Measurements from ENCODE around the gene NFIC.
A peak's percentile ranks its signal among the peaks of the same experiment; 100 is the strongest.
"Not testable (repeated sequence)": the region's sequence is repeated elsewhere in the genome, so short reads cannot be mapped to it uniquely, and the experiment has no call there.

Gene NFIC

DNA sequence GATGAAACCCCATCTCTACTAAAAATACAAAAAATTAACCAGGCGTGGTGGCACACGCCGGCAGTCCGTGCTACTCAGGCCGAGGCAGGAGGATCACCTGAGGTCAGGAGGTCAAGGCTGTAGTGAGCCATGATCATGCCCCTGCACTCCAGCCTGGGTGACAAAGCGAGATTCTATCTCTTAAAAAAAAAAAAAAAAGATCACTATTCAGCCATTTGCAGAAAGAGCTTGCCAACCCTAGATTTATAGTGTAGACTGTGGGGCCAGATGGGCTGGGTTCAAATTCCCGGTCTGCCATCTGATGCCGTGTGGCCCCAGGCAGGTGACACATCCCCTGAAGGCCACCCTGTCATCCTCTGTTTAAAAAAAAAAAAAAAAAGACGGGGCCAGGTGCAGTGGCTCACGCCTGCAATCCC is 85.1 kb downstream of the NFIC start:
- DNase-seq (ENCODE audit: low spot score), result no peak

DNA sequence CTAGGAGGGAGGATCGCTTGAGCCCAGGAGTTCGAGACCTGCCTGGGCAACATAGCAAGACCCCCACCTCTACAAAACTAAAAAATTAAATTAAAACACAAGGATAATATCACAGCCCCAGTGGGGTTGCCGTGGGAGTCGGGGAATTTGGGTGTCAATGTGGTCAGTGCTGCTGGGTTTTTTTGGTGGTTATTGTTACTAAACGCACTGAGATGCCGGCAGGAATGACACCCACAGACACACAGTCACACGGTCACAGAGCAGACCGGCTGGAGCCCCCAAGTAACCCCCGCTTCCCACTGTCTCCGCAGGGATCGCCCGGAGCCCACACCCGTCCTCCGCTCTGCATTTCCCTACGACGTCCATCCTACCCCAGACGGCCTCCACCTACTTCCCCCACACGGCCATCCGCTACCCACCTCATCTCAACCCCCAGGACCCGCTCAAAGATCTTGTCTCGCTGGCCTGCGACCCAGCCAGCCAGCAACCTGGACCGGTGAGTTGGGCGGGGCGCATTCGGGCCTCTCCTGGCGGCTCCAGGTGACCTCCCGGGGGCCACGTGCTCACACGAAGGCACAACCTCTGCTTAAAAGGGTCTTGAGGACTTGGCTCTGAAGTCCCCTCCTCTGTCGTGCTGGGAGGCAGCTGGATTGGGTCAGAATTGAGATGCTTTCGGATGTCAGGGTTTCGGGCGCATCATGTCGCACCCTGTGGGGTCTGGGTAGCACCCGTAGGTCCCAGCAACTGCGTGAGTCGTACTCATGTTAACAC is 86.0 kb downstream of the NFIC start:
- no peak for DNase-seq (ENCODE audit: low spot score)

DNA sequence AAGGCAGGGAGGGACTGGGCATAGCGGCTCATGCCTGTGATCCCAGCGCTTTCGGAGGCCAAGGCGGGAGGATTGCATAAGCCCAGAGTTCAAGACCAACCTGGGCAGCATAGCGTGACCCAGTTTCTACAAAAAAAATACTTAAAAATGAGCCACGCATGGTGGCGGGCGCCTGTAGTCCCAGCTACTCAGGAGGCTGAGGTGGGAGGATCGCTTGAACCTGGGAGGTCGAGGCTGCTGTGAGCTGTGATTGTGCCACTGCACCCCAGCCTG is 86.5 kb downstream of the NFIC start:
- DNase-seq (ENCODE audit: low spot score), result not testable (repeated sequence)

DNA sequence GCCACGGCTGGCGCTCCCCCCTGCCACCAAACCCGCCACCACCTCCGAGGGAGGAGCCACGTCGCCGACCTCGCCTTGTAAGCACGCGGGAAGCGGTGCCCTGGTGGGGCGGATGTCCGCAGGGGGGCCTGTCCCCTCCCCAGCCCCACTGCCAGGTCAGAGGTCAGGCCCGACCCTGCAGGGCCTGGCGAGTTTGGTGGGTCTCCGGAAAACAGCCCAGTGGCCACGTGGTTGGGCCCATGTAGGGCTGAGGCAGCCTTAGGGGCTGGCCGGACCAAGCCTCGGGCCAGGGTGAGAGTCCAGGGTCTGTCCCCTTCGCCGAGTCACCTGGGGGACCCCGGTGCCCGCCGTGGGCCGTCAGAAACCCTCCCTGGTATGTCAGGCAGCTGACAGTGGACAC is 87.5 kb downstream of the NFIC start:
- no peak for DNase-seq (ENCODE audit: low spot score)

DNA sequence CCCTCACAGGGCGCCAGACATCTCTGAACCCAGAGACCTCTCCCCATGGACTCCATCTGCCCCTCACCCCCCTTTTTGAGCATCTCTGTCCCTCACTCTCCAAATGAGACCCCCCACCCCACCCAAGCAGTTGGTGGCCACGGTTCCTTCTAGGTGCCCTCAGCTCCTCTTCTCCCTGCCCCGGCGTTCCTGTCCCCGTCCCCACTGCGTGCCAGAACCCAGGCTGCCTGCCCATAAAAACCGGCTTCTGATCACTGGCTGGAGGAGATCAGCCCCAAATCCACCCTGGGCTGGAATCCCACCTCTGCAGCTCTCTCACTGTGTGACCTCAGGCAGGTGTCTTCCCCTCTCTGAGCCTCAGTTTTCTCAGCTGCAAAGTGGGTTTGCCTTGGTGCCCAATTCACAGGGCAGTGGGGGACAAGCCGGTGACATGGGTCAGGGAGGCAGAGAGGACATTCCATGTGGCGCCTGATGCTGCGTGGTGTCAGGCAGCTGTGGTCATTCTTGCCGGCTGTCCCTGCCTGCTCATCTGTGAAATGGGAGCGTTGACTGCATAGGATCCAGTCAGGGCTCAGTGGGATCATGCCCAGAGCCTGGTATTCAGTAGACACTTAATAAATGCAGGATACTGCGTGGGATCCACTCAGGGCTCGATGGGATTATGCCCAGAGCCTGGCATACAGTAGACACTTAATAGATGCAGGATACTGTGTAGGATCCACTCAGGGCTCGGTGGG is 88.4 kb downstream of the NFIC start:
- DNase-seq (ENCODE audit: low spot score), result no peak

DNA sequence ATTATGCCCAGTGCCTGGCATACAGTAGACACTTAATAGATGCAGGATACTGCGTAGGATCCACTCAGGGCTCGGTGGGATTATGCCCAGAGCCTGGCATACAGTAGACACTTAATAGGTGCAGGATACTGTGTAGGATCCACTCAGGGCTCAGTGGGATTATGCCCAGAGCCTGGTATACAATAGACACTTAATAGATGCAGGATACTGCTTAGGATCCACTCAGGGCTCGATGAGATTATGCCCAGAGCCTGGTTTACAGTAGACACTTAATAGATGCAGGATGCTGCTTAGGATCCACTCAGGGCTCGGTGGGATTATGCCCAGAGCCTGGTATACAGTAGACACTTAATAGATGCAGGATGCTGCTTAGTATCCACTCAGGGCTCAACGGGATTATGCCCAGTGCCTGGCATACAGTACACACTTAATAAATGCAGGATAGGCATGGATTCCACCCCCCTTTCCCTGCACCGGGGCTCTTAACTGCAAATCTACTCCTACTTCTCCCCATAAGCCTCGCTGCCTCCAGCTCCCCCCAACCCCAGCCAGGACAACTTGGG is 89.1 kb downstream of the NFIC start:
- DNase-seq (ENCODE audit: low spot score), result no peak

DNA sequence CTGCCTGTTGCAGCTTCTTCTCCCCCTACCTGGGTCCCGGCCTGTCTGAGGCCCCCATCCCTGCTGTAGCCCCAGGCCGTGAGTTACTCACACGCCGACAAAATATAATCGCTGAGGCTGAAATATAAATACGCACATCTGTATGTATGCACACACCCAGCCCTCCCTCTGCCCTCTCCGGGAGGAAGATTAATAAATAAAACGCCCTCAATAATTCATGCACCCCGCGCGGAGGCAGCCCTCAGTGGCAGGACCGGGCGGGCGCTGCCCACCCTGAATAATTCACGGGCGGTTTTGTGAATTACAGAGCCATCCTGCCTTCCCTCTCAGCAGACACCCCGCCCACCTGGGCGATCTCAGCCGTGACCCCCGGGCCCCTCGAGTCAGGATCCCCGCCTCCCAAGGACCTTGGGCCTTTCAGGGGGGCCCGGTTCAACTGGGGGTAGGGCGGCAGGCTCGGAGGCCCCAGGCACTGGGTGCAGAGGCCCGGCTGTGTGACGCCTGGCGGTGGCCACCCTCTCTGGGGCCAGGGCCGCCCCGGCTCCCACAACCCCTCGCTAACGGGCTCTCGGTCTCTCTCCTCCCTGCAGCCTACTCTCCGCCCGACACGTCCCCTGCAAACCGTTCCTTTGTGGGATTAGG is 89.7 kb downstream of the NFIC start:
- DNase-seq (ENCODE audit: low spot score), result no peak

DNA sequence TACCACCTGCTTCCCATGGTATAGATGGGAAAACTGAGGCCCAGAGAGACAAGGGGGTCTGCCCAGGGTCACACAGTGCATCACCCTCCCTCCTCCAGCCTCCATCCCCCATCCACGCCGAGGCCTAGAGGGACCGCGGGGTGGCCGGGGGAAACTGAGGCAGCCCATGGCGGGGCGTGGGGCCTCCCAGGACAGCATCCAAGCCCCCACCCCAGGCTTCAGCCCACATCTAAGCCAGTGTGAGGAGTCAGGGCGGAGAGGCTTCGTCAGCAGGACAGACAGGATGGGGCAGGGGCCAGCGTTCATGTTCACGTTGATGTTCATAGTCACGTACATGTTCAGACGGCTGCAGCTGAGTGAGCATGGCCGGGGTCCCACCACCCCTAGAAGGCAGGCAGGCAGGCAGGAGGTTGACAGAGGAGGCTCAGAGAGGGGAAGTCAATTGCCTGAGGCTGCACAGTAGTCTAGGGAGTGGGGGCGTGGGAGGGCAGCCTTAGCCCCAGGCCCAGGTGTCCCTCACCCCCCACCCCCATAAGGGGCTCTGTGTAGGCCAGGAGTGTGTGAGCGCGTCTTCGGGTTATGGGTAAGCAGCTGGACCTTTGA is 90.6 kb downstream of the NFIC start:
- DNase-seq (ENCODE audit: low spot score), result no peak

DNA sequence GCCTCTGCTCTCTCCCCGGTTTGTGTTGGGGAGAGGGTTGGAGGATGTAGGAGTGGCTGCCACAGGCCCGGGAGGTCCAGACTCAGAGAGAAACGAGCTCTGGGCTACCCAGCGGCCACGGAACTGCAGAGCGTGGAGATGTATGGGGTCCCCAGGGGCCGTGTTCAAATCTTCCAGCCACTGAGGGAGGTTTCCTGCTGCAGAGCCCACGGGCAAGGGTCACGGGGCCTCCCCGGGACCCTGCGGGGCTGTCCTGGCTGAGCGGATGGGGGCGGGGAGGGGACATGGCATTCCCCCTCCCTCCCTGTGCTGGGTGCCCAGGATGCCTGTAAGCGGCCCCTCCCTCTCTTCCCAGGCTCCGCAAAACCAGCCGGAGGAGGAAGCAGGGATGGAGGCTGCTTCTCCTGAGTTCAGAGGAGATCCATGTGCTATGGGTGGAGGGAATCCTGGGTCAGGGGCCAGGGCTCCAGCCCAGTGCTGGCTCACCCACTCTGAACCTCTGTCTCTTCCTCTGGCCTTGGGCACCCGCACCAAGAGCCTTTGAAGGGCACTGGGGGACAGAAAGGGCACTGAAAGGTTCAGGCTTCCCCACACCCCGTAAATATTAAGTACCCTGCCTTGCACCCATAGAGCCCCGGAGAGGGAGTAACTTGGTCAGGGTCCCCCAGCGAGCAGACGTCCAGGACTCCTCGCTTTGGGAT is 91.3 kb downstream of the NFIC start:
- no peak for DNase-seq (ENCODE audit: low spot score)

DNA sequence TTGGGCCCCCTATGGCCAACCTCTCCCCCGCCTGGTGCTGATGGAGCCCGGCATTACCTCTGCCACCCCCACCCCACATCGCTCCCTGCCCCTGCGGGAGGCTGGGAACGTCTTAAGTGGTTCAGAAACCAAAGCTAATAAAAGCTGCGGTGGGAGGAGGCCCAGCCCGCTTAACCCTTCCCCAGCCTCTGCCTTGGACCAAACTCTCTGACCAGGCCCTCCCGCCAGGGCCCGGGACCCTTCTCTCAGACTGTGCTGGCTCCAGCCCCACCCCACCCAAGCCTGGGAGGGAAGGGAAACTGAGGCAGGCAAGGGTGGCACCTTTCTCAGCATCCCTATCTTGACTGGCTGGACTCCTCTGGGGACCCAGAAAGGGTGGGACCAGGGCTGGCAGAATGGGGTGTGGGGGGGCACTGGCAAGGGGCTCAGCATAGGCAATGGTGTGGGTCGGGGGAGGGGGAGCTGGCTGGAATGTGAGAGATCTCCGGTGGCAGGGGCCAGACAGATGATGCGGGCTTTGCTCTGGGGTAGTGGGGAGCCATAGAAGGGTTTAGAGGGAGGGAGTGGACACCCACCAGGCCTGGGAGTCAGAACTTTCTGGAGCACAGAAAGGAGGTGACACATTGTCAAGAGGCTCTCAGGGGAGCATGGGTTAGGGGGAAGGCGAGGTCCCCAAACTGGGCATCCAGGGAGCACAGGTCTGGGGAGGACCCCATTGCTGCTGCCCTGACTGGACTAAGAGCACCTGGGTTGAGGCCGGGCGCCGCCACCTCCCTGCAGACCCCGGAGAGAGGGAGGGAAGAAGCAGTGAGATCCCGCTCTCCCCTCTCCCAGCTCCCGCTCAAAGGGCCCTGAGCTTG is 92.1 kb downstream of the NFIC start:
- DNase-seq (ENCODE audit: low spot score), result no peak

DNA sequence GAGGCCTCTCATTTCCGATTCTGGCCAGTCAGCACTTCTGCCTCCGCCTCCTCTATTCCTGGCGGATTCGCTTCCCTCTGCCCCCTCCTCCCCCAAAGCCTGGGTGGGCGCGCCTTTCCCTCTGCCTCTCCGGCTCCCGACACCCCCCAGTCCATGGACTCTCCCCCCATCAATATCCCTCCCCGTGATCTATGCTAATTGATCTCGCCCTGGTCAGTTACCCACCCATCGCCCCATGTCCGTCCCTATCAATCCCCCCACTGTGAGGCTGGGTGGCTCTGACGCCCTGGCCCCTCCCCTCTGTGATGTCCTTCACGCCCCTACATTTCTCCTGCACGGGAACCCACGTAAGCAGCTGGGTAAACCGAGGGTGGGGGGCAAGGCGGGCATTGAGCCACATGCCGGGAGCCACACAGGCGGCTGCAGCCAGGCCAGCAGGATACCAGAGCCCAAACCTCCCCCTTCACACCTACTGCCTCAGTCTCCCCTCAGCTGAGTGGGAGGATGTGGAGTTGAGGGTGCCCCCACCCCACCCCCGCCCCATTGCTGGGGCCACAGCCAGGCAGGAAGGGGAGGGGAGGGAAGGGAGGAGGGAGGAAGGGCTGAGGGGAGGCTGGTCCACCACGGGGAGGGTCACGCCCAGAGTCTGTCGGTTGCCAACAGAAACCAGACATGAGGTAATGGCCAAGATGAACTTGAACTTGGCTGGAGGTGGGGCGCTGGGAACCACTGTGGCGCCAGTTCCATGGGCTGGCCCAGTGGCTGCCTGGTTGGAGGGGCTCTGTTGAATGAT is 92.9 kb downstream of the NFIC start:
- peak; percentile 79 for DNase-seq (ENCODE audit: low spot score)

DNA sequence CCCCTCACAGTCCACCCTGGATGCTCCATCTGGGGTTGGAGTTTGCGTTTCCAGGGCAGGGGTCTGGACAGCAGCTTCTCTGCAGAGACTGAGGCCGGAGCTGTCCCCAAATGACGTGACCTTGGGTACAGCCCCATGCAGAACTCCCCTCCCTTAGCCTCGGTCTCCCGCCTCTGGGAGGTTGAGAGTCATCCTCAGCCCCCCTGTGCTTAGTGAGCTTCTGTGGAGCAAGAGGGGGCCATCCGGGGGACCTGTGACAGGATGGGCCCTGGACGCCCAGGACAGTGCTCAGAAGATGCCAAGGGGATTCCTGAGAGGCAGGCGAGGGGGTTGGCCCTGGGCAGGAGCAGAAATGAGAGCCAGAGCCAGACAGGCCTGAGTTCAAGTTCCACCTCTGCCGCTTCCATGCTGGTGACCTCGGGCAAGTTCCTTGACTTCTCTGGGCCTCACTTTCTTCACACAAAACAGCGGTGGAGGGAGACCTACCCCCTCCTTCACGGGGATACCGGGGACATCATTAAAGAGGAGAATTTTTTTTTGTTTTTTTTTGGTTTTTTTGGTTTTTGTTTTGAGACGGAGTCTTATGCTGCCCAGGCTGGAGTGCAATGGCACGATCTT is 93.7 kb downstream of the NFIC start:
- no peak for DNase-seq (ENCODE audit: low spot score)

DNA sequence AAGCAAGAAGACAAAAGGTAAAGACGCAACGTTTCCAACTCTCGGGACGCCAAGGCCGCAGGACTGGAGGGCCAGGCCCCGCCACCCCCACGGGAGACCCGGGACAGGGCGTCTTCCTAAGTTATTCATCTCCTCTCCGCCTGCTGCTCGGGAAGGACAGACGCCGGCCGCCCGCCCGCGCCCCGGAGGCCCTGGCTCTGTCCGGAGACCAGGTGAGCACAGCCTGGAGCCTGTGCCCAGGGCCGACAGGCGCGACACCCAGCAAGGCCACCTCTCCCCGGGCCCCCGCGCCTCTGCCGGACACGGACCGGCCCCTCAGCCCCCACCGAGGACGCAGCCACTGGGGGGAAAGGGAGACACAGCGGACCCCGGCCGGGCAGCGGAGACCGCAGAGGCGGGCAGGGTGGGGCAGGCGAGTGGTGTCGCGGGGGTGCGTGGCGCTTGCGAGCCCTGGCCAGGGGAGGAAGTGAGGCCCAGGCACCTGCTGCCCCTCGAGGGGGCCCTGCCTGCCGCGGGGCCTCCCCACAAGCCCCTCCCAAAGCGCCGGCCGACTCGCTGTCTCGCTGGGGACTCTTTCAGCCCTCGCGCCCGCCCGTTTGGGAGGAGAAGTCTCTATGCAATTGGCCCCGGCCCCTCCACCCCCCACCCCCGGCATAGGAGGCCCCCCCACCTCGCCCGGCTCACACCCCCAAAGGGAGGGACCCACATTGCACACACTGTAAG is 96.8 kb downstream of the NFIC start:
- DNase-seq (ENCODE audit: low spot score), result no peak

DNA sequence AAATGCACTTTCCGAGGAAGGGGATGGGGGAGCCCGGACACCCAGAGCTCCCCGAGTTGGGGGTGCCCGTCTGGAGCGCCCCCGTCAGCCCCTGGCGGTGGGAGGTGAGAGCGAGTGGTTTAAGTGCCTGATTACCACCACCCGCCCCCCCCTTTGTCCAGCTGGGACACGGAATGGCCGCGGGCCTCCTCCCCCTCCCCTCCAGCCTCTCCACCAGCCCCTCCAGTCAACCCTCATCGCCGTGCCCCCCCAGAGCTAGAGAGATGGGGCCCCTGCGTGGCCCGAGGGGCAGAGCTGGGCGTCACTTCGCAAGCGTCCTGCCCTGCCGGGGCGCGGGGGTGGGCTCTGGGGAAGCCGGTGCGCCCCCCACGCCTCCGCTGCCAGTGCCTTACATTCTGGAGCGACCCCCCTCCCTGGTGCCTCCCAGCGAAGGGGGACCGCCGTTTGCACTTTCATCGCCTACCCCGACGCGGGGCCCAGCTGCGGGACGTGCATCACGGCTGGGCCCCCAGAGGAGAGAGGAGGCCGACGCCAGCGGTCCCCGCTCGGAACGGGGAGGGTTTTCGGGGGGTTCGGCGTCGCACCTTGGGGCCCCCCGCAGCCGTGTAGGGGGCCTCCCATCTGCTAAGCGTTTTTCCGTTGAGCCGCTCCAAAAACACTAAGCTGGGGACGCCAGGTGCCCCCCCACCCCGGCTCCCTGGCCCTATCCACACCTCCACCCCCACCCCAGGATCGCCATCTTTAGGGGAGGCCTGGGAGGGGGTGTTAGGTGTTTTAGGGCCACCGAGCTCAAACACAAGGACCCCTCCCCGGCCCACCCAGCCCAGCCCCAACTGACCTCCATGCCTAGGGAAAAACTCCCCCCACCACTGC is 97.6 kb downstream of the NFIC start:
- no peak for DNase-seq (ENCODE audit: low spot score)

DNA sequence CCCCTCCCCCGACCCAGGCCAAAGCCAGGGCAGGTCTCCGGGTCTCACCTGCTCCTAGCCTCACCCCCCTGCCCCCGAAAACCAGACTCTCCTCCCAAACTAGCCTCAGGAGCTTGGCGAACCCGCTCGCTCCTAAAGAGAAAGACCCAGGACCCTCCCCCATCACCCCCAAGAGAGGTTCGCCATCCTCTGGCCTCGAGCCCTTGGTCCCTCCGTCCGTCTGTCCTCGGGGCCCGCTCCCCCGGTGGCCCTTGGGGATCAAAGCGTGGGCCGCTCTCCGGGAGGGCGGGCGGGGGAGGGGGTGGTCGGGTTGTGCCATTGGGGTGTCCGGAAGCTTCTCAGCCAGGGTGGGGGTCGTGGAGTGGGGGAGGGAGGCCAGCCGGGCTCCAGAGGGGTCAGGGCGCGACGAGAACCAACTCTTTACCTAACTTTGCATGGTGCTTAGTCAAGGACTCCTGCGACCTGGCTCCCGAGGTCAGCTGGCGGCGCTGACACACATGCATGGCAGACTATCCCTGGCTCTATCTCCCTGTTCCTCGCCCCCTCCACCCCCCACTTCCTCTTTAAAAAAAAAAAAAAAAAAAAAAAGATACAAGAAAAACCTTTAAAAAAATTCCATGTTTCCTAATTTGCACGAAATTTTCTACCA is 98.3 kb downstream of the NFIC start:
- DNase-seq (ENCODE audit: low spot score), result no peak

DNA sequence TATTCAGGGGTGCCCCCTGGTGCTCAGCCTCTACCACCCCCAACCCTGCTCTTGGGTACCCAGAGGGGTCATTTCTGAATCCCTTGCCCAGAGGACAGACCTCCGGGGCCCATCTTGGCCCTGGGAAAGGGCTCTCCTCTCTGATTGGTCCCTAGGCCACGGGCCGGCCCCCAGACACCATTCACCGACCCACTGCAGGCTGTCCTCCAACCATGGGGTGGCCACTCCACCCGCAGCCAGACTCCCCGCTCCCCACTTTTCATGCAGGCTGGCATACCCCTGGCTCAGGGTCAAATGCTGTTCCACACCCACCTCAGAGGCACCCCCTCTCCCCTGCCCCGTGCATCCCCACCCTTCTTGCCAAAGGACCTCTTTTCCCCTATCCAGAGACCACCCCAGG is 99.2 kb downstream of the NFIC start:
- no peak for DNase-seq (ENCODE audit: low spot score)

DNA sequence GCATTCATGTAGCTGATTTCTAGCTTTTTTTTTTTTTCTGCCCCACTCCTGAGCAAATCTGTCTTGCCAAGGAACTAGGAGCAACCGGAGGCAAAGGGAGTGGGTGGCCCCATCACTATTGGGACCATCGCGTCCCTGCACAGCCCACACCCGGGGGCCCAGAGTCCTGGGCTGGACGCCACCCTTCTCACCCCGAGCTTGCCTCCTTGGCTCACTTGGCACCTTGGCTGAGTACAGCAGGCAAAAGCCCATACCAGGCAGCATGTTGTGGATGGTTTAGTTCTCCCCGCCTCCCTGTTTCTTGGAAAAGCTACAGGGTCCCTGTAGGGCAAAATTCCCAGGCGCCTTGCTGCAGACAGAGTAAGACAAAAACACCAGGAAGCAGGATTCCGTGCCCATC is 100.3 kb downstream of the NFIC start:
- peak; percentile 58 for DNase-seq (ENCODE audit: low spot score)

Data from globus pallidus (tissue), 1 donor.